ENCODE measurements around the gene TMEM229B. TPM values are rescaled to one million over a fixed set of nuclear protein-coding genes. Genes with fewer than 3 reads are reported as not detected.

TMEM229B gene
- total RNA-seq, 1 donor from 2014 or later, result 18.4 TPM

- intact Hi-C loops (cut with micrococcal nuclease), result loop anchor here (10.0 kb wide), 1 partner anchor 92 kb away; no protein-coding TSS in a partner anchor
Measured at GRCh38 chr14:67516676-67517075, 28.2 kb upstream of the TMEM229B start.

GRCh38 chr14:67515386-67516079 is 27.0 kb upstream of the TMEM229B start:
- intact Hi-C loops (cut with micrococcal nuclease), result loop anchor here (10.0 kb wide), 1 partner anchor 91 kb away; no protein-coding TSS in a partner anchor

- intact Hi-C loops (cut with micrococcal nuclease), result loop anchor here (1.0 to 10.0 kb wide), 2 partner anchors 27 to 90 kb away; partner anchors contain the start of gene TMEM229B
Measured at GRCh38 chr14:67514650-67515385, 26.3 kb upstream of the TMEM229B start.

GRCh38 chr14:67514203-67514607 is 25.7 kb upstream of the TMEM229B start:
- intact Hi-C loops (cut with micrococcal nuclease), result loop anchor here (1.0 to 10.0 kb wide), 2 partner anchors 26 to 89 kb away; partner anchors contain the start of gene TMEM229B

GRCh38 chr14:67513631-67514108 is 25.1 kb upstream of the TMEM229B start:
- intact Hi-C loops (cut with micrococcal nuclease), result loop anchor here (1.0 to 10.0 kb wide), 2 partner anchors 25 to 89 kb away; partner anchors contain the start of gene TMEM229B

- intact Hi-C loops (cut with micrococcal nuclease), result loop anchor here (10.0 kb wide), 1 partner anchor 88 kb away; no protein-coding TSS in a partner anchor
Measured at GRCh38 chr14:67512463-67513310, 24.2 kb upstream of the TMEM229B start.

GRCh38 chr14:67510836-67511235 is 22.3 kb upstream of the TMEM229B start:
- intact Hi-C loops (cut with micrococcal nuclease), result loop anchor here (10.0 kb wide), 1 partner anchor 86 kb away; no protein-coding TSS in a partner anchor

GRCh38 chr14:67510121-67510520 is 21.6 kb upstream of the TMEM229B start:
- intact Hi-C loops (cut with micrococcal nuclease), result loop anchor here (10.0 kb wide), 1 partner anchor 85 kb away; no protein-coding TSS in a partner anchor

GRCh38 chr14:67508956-67509355 is 20.4 kb upstream of the TMEM229B start:
- intact Hi-C loops (cut with micrococcal nuclease), result no loop called here

GRCh38 chr14:67505254-67505653 is 16.7 kb upstream of the TMEM229B start:
- intact Hi-C loops (cut with micrococcal nuclease), result no loop called here

GRCh38 chr14:67503331-67503730 is 14.8 kb upstream of the TMEM229B start:
- intact Hi-C loops (cut with micrococcal nuclease), result no loop called here

- intact Hi-C loops (cut with micrococcal nuclease), result no loop called here
Measured at GRCh38 chr14:67502867-67503266, 14.3 kb upstream of the TMEM229B start.

- intact Hi-C loops (cut with micrococcal nuclease), result no loop called here
Measured at GRCh38 chr14:67501670-67502069, 13.1 kb upstream of the TMEM229B start.

GRCh38 chr14:67500981-67501380 is 12.5 kb upstream of the TMEM229B start:
- intact Hi-C loops (cut with micrococcal nuclease), result no loop called here

GRCh38 chr14:67497716-67498115 is 9.2 kb upstream of the TMEM229B start:
- intact Hi-C loops (cut with micrococcal nuclease), result no loop called here

- intact Hi-C loops (cut with micrococcal nuclease), result no loop called here
Measured at GRCh38 chr14:67497216-67497615, 8.7 kb upstream of the TMEM229B start.

- intact Hi-C loops (cut with micrococcal nuclease), result no loop called here
Measured at GRCh38 chr14:67495827-67496226, 7.3 kb upstream of the TMEM229B start.

- intact Hi-C loops (cut with micrococcal nuclease), result no loop called here
Measured at GRCh38 chr14:67493092-67493717, 4.7 kb upstream of the TMEM229B start.

- intact Hi-C loops (cut with micrococcal nuclease), result no loop called here
Measured at GRCh38 chr14:67492538-67492937, 4.0 kb upstream of the TMEM229B start.

GRCh38 chr14:67491741-67492507 is 3.4 kb upstream of the TMEM229B start:
- intact Hi-C loops (cut with micrococcal nuclease), result no loop called here
